Measurements from ENCODE around the gene TRDN. TPM values are rescaled to one million over a fixed set of nuclear protein-coding genes. Genes with fewer than 3 reads are reported as not detected.

TRDN gene
- total RNA-seq, 4 donors from 2014 or later = not detected

DNA sequence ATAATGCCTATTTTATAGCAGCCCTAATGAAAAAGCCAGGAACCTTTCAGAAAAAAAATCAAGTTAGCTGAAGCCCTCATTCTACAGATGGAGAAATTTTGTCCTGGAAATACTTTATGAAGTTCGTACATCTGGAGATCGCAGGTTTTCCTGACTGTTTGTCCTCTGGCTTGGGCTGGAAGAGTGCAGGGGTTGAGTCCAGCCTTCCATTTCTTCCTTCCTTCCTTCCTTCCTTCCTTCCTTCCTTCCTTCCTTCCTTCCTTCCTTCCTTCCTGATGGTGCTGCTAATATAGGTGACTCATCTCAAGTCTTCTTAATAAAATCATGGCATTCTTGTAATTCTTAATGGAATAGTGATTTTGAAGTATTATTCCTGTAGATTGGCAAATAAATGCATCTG, 413.3 kb downstream of the TRDN start:
- Histone ChIP-seq H3K9me3 (no peaks in the 10 kb centered on the region), H3K27ac (no peak overlapping the region), H3K4me3 (no peak overlapping the region), H3K27me3 (no peaks in the 10 kb centered on the region), H3K4me1 (no peaks in the 10 kb centered on the region), H3K36me3 (no peaks in the 10 kb centered on the region)
- intact Hi-C loops (cut with DNase I) = no loop called here
- 77 to 85% methylated on average over 2 of the region's 2 CpGs for WGBS, 2 donors
- TF ChIP-seq, protein P1, sequence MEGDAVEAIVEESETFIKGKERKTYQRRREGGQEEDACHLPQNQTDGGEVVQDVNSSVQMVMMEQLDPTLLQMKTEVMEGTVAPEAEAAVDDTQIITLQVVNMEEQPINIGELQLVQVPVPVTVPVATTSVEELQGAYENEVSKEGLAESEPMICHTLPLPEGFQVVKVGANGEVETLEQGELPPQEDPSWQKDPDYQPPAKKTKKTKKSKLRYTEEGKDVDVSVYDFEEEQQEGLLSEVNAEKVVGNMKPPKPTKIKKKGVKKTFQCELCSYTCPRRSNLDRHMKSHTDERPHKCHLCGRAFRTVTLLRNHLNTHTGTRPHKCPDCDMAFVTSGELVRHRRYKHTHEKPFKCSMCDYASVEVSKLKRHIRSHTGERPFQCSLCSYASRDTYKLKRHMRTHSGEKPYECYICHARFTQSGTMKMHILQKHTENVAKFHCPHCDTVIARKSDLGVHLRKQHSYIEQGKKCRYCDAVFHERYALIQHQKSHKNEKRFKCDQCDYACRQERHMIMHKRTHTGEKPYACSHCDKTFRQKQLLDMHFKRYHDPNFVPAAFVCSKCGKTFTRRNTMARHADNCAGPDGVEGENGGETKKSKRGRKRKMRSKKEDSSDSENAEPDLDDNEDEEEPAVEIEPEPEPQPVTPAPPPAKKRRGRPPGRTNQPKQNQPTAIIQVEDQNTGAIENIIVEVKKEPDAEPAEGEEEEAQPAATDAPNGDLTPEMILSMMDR (IDR thresholded peaks at IDR 0.05) = no peak
- TF ChIP-seq POLR2A (IDR thresholded peaks at IDR 0.05) = no peak
- DNase-seq = no peak

DNA sequence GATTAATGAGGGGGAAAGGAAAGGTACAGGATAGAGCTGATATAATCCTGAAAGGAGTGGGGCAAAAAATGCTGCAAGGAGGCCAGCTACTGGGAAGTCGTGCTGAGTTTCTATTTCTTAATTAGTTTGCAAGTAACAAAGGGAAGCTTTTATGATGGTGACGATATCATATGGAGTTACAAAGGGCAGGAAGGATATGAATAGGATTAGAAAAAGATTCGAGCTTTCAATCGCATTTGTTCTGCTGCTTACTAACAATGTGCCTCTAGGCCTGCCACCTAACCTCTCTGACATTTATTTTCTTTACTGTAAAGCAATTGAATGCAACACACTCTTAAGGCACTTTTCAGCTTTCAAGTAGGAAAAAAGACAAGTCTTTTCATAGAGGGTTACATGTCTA, 421.5 kb downstream of the TRDN start:
- Histone ChIP-seq H3K36me3 (no peaks in the 10 kb centered on the region), H3K27me3 (no peaks in the 10 kb centered on the region), H3K4me3 (no peak overlapping the region), H3K4me1 (no peaks in the 10 kb centered on the region), H3K9me3 (no peaks in the 10 kb centered on the region), H3K27ac (no peak overlapping the region)
- intact Hi-C loops (cut with DNase I) = no loop called here
- 22 to 34% methylated on average over 4 of the region's 4 CpGs for WGBS, 2 donors
- TF ChIP-seq, protein P1 (IDR thresholded peaks at IDR 0.05) = no peak
- TF ChIP-seq POLR2A (IDR thresholded peaks at IDR 0.05) = no peak
- DNase-seq = no peak

DNA sequence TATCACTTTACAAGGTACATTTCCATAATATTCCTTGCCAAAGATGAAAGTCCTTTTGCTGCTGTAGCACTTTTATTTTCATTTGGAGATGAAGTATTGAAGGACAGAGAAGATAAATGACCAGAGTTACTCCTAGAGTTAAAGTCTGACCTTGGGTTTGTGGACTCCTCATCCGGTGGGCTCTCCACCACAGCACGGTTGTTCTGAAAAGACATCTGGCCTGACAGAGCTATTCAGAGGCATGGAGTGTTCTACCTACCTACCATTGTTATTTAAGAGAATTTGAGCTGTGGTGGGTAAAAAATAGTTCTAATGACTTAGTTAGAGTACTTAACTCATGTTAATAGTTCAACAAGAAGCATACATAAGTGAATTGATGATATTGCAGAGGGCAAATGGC, 422.3 kb downstream of the TRDN start:
- no peaks in the 10 kb centered on the region for H3K36me3 ChIP-seq
- intact Hi-C loops (cut with DNase I) = no loop called here
- H3K27ac ChIP-seq = no peak overlapping the region
- DNase-seq = no peak
- WGBS, 2 donors = 75 to 85% methylated on average over 2 of the region's 2 CpGs
- H3K4me1 ChIP-seq = no peaks in the 10 kb centered on the region
- TF ChIP-seq POLR2A (IDR thresholded peaks at IDR 0.05) = no peak
- TF ChIP-seq, protein P1 (IDR thresholded peaks at IDR 0.05) = no peak
- H3K9me3 ChIP-seq = no peaks in the 10 kb centered on the region
- H3K27me3 ChIP-seq = no peaks in the 10 kb centered on the region
- H3K4me3 ChIP-seq = no peak overlapping the region

DNA sequence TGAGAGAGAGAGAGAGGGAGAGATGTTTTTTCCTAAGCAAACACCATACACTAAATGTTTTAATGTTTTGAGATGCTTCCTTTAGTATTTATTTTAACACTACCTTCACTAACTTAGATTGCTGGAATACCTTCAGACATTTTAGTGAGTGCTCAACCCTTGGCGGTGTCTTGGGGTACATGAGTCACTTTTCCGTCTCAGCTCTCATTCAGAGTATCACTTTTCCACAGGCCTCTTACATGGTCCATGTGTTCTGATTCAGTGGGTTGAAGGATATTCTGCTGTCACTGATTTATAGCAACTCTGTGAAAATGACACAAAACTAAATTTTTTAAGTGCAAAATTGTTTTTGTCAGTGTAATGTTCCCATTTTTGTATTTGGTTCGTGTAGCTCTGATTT, 422.8 kb downstream of the TRDN start:
- WGBS, 2 donors = 78 to 90% methylated on average over 3 of the region's 3 CpGs
- TF ChIP-seq, protein P1 (IDR thresholded peaks at IDR 0.05) = no peak
- no peak for TF ChIP-seq POLR2A (IDR thresholded peaks at IDR 0.05)
- intact Hi-C loops (cut with DNase I) = no loop called here

DNA sequence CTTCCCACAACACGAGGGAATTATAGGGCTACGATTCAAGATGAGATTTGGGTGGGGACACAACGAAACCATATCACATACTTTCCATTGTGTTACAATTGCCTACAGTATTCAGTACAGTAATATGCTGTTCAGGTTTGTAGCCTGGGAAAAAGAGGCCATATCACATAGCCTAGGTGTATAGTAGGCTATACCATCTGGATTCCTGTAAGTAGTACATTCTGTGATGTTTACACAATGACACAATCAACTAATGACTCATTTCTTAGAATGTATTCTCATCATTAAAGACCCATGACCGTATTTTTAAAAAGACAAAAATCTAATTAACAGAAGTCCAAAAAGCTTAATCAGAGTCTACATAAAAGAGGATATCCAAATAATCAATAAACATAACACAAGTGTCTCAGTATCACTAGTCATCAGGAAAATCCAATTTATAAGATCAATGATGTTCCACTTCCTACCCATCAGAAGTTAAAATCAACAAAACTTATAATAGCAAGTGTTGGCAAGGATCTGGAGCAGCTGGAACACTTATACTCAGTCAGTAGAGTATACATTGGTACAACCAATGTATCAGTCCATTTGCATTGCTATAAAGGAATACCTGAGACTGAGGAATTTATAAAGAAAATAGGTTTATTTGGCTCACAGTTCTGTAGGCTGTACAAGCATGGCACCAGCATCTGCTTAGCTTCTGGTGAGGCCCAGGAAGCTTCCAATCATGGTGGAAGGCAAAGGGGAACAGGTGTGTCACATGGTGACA, 424.8 kb downstream of the TRDN start:
- TF ChIP-seq POLR2A (IDR thresholded peaks at IDR 0.05) = no peak
- TF ChIP-seq, protein P1 (IDR thresholded peaks at IDR 0.05) = no peak
- no peak for DNase-seq
- WGBS, 2 donors = 70 to 77% methylated on average over 4 of the region's 4 CpGs

More for the DNA sequence above, 422.8 kb downstream of the TRDN start:
- no peaks in the 10 kb centered on the region for H3K4me1 ChIP-seq
- no peaks in the 10 kb centered on the region for H3K9me3 ChIP-seq
- no peak for DNase-seq
- no peaks in the 10 kb centered on the region for H3K27me3 ChIP-seq
- H3K4me3 ChIP-seq = no peak overlapping the region
- H3K27ac ChIP-seq = no peak overlapping the region
- H3K36me3 ChIP-seq = no peaks in the 10 kb centered on the region

More for the DNA sequence above, 424.8 kb downstream of the TRDN start:
- intact Hi-C loops (cut with DNase I) = no loop called here
- no peaks in the 10 kb centered on the region for H3K9me3 ChIP-seq
- no peaks in the 10 kb centered on the region for H3K4me1 ChIP-seq
- no peak overlapping the region for H3K27ac ChIP-seq
- no peaks in the 10 kb centered on the region for H3K36me3 ChIP-seq
- no peaks in the 10 kb centered on the region for H3K27me3 ChIP-seq
- H3K4me3 ChIP-seq = no peak overlapping the region

All from esophagus squamous epithelium (tissue), 5 donors.